ENCODE data around the gene LRRC26.
A peak's percentile ranks its signal among the peaks of the same experiment; 100 is the strongest.
"Not testable (repeated sequence)": the region's sequence is repeated elsewhere in the genome, so short reads cannot be mapped to it uniquely, and the experiment has no call there.

The LRRC26 gene

DNA sequence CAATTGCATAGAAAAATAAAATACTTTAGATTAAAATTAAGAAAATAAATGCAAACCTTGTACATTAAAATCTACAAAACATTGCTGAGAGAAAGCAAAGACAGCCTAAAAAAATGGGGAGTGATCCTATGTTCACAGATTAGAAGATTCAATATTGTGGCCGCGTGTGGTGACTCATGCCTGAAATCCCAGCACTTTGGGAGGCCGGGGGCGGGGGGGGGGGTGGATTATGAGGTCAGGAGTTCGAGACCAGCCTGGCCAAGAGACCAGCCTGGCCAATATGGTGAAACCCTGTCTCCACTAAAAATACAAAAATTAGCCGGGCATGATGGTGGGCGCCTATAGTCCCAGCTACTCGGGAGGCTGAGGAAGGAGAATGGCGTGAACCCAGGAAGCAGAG, 34.7 kb downstream of the LRRC26 start:
- DNase-seq (ENCODE audit: low spot score) = not testable (repeated sequence)

GRCh38 chr9:137134191-137134590, 35.7 kb downstream of the LRRC26 start:
- DNase-seq (ENCODE audit: low spot score) = no peak

DNA sequence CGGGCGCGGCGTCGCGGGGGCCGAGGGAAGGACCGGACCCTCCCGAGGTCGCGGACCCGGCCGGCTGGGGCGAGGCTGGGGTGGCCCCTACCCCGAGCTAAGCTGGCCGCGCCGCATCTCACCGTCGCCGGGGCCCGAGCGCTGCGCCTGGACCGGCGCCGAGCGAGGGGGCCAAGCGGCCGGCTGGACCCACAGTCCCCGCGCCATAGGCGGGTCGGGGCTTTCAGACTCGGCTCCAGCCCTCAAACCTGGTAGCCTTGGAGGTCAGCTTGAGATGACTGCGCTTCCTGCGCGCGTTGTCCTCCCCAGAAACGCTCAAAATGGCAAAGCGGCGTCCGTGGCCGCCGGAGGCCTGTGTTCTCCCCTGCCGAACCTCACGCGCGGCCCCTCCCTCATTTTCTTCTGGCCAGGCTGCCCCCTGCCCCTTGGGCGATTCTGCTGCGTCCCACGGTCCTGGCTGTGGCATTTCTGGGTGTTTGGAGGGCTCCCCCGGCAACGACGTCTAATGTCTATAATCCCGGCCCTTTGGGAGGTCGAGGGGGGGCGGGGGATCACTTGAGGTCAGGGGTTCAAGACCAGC, 39.6 kb downstream of the LRRC26 start:
- DNase-seq (ENCODE audit: low spot score) = no peak

DNA sequence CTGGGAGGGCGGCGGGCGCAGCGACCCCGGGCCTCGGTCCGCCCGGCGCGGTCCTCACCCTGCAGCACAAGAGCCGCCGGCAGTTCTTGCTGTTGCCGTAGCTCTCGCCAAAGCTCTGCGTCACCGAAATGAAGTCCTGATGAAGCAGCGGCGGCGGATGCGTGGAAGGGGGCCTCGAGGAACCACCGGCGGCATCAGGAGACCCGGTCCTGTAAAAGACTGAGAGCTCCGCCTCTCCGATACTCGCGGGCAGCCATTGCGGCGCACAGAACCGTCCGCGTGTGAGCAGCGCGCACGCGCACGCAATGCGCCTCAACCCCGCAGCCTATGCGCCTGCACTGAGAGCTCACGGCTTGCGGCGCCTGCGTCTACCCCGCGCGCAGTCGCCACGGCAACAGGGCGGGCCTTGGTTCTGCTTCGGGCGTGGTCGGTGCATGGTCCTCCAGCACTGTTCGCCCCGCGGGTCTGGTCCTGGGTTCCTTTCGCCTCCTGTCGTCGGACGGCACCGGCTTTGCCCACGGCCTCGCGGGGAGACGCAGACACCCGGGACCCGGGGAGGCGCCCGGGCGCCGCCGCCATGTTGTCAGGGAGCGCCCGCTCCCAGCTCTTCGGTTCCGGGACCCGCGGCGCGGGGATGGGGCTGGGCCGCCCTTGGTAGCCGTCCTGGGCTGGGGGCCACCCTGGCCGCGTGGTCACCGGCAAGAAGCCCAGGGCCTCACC, 40.2 kb downstream of the LRRC26 start:
- DNase-seq (ENCODE audit: low spot score) = peak; percentile 99

GRCh38 chr9:137128862-137129455, 40.9 kb downstream of the LRRC26 start:
- no peak for DNase-seq (ENCODE audit: low spot score)

GRCh38 chr9:137128158-137128861, 41.5 kb downstream of the LRRC26 start:
- DNase-seq (ENCODE audit: low spot score) = no peak

GRCh38 chr9:137127301-137128157, 42.3 kb downstream of the LRRC26 start:
- no peak for DNase-seq (ENCODE audit: low spot score)

DNA sequence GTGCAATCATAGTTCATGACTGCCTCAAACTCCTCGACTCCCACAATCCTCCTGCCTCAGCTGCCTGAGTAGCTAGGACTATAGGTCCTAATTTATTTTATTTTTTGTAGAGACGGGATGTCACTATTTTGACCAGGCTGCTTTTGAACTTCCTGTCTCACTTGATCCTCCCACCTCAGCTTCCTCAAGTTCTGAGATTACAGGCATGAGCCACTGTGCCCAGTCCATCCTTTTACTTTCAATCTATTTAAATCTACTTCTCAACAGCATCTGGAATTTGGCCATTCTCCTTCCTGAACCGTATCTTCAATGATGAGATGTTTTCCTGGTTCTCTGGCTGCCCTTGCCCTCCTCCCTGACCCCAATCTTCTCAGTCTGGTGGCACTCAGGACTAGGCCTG, 43.1 kb downstream of the LRRC26 start:
- DNase-seq (ENCODE audit: low spot score) = no peak

- not testable (repeated sequence) for DNase-seq (ENCODE audit: low spot score)
Observed at GRCh38 chr9:137123952-137124462, 45.8 kb downstream of the LRRC26 start.

DNA sequence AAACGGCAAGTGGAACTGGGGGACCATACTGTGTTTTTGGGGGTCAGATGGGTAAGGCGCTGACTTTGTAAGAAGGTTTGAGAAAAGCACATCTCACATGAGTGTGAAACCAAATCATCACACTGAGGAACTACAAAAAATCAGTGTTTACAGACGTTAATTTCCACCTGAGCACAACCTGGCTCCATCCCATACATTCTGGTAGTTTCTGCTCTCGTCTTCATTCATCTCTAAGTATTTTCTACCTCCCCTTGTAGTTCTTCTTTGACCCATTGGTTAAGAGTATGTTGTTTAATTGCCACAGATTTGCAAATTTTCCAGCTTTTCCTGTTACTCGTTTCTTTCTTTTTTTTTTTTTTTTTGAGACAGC, 46.4 kb downstream of the LRRC26 start:
- DNase-seq (ENCODE audit: low spot score) = no peak

DNA sequence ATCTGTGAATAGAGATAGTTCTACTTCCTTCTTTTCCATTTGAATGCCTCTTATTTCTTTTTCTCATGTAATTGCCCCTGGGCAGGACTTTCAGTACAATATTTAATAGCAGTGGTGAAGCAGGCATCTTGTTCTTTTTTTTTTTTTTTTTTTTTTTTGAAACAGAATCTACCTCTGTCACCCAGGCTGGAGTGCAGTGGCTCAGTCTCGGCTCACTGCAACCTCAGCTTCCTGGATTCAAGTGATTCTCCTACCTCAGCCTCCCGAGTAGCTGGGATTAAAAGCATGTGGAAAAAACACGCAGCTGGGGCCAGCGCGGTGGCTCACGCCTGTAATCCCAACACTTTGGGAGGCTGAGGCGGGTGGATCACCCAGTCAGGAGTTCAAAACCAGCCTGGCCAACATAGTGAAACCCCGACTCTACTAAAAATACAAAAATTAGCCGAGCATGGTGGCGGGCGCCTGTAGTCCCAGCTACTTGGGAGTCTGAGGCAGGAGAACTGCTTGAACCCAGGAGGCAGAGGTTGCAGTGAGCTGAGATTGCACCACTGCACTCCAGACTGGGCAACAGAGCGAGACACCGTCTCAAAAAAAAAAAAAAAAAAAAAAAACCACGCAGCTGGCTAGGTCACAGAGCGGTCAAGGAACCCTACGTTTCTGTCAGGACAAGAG, 46.9 kb downstream of the LRRC26 start:
- DNase-seq (ENCODE audit: low spot score) = not testable (repeated sequence)

GRCh38 chr9:137121927-137122795, 47.7 kb downstream of the LRRC26 start:
- not testable (repeated sequence) for DNase-seq (ENCODE audit: low spot score)
